Stimulated activated CD8-positive, alpha-beta memory T cell treated with anti-CD3 and anti-CD28 coated beads, Interleukin-12 subunit alpha, Interleukin-12 subunit beta, amount 100 ng/mL, for 4 hours (primary cell): ENCODE data around the gene CLDN11.

Experiments used
- DNase-seq: peaks from one replicate; pipeline ENCODE4 v3.0.0-alpha.2; 2020; ENCODE audit warnings: low read depth

Gene CLDN11

DNA sequence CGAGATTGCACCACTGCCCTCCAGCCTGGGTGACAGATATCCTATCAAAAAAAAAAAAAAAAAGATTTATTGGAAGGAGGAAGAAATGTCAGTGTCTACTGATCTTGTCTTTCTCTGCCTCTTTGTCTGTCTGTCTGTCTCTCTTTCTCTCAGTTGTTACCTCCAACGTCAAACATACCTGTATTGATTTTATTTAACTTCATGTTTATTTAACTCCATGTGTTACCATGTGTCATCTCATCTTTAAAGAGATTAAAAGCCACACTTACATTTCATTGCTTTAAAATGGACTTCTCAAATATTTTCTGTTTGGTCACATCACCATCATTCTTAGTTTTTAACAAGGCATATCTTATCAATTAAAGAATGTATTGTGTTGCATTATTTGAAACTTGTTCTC, 9.4 kb downstream of the CLDN11 start:
- no peak for DNase-seq

DNA sequence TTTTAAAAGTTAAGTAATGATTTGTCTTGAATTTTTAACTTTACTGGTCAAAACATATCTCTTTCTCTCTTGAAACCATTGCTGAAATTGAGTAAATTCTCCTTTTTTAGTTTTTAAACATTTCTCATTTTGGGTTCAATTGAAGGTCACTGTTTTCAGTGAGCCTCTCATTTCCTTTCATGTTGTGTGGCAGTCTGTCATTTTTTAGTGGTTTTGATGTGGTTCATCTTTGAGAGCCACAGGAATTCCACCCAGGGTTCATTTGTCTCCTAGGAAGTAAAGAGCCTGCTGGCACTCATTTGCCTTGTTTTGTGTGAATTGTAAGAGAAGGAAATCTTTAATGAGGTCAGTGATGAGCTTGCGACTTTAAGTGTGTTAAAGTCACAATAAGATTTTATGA, 10.4 kb downstream of the CLDN11 start:
- DNase-seq, result no peak

DNA sequence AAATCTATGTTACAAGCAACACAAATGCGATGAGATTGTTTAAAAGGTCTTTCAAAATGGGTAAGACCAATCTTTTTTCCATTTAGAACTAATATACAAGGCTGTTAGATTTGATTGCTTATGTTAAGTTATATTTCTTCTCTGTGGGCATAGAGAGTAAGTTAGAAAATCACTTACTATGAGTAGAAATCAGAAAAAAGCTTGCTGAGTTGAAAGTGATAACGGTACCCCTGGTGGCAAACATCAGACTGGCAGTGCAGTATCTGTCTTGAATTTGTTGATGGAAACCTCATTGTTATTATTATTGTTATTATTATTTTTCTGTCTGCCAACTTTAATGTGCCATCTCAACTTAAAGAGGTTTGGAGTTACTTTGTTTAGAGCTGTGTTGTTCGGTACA, 12.4 kb downstream of the CLDN11 start:
- DNase-seq, result no peak

DNA sequence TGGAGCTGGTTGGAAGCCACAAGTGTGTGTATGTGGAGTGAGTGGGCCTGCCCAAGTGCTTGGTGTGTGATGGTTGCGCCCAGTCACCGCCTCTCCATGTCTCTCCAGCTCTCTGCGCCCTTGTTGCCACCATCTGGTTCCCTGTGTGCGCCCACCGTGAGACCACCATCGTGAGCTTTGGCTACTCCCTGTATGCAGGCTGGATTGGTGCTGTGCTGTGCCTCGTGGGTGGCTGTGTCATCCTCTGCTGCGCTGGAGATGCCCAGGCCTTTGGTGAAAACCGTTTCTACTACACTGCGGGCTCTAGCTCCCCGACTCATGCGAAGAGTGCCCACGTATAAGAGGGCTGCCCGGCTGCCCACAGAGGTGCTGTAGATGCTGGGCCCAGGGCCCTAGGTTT, 13.7 kb downstream of the CLDN11 start:
- no peak for DNase-seq

DNA sequence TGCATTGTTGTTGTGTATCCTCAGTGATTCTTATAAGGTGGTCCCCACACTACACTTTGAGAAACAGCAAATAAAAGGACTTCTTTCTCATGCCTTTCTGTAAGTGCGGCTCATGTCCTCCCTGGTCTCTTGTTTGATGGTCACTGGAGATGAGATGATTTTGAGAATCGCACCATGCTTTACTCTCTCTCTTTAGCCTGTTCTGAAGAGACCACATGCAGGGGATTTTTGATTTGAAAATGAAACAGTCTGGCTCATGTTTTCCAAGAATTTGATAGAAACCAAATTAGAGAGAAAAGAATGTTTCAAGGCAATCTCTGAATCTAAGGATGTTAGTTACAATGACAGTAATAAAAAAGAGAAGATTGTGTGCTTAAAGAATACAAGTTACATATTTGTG, 18.0 kb downstream of the CLDN11 start:
- no peak for DNase-seq

DNA sequence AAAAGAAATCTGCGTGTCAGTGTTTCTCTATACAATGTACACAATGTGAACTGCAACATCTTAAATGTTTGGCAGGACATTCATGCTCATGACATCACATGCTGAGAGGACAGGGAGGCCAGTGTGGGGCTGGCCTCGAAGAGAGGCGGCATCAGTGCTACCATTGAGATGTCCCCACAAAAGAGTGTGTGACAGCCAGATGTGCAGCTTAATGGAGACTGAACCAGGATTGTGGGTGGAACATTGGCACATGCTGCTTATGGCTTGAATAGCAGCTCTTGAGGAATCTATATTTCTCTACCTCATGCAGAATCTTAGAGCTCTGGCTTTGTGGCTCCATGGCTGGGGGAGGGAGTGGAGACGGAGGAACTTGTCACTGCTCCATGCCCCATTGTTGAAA, 18.5 kb downstream of the CLDN11 start:
- no peak for DNase-seq

DNA sequence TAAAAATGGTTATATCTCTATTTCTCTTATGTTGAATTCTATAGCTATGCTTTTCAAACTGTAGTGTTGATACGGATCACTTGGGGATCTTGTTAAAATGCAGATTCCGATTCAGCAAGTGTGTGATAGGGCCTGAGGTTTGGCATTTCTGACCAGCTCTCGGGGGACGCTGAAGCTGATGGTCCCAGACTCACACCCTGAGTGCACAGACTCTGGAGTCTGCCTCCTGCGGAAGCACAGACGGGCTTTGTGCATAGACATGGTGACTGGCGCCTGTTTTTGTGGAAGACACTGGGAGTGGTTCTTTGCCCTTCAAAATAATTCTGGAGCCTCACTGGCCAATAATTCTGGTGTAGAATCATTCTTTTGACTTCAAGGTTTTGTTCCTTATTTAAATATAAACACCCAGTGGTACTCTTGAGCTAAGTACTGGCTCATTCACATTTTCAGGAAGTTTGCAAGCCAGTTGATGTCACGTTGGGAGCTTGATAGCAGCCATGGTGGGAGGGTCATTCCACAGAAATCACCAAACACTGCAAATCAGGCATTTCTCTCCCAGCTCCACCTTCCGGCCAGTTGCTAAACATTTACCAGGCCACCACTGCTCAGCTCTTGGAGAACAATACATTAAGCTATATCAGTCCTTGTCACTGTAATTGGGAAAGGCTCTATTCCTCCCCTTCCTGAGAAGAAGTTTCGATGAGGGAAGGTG, 19.2 kb downstream of the CLDN11 start:
- DNase-seq, result no peak

DNA sequence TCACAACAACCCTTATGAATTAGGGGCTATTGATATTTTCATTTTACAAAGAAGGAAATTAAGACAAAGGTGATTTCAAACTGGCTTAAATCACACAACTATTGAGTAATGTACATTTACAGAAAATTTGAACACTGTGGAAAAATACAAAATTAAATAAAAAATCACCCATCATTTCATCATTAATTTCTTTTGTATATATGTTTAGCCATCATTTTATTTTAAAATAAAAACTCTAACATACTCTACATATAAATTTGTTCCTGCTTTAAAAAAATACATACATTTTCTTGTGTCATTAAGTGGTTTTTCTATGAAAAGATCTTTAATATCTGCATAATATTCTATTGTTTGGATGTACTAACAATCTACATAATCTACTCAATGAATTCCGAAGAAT, 20.2 kb downstream of the CLDN11 start:
- DNase-seq, result no peak

DNA sequence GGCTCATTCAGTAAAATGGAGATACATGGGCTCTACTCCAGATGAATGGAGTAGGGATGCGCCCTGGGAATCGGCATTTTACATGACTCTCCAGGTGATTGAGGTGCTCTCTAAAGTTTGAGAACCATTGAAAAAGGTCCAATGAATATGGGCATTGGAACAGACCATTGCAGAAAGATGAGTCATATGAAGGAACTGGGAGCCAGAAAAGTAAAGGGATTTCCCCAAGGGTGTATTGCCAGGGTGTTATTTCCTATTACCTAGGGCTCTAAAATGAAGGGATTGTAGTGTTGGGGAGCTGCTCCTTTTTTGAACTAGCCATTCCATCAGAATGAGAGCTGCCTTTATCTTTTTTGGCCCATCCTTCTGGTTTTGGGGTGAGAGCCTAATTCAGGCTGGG, 21.7 kb downstream of the CLDN11 start:
- no peak for DNase-seq

DNA sequence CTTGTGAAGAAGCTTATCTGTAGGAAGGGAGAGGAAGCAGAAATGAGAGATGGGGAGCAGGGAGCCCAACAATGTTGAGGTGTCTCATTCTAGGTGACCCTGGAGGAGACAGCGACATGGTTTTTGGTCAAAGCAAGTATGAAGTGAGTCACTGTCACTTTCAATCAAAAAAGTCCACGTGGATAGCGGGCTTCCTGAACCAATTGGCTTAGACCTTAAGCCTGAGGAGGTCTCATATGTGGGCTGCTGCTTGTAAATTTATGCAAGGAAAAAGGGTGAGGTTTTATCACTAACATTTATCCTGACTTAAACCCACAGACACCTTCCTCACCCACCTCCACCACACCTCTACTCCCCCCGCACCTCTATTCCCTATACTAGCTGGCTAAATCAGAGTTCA, 22.7 kb downstream of the CLDN11 start:
- no peak for DNase-seq

DNA sequence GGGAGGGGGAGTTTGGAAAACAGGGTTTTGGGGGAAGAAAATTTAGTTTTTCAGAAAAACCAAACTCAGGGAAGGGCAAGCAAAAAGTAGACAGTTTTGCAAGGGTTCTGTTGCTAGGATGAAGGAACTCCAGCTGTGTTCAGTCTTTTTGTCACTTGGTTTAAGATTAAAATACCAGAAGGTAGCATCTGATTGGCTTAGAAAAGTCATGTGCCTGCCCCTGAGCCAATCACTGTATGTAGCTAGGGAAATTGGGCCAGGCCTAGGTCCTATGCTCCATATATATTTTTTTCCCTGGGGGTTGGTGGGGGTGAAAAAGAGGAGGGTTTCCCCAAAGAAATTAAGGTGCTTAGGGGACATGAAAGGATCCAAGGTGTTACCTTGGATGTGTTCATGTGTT, 24.3 kb downstream of the CLDN11 start:
- no peak for DNase-seq

DNA sequence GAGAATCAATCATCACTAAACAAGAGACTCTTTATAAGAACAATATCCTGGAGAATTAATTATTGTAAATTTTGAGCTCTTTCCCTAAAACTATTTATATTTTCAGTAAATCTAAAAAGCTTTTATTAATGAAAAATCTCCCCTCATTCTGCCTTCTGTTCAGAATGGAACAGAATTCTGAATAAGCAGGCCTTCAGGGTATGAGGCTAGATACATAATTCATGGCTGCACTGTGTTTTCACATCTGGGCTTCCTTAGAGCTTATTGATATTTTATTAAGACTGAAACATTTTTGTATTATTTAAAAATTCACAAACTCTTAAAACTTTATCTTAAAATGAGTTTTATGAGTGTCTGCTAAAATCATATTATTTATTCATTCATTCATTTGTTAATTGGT, 24.8 kb downstream of the CLDN11 start:
- DNase-seq, result no peak

DNA sequence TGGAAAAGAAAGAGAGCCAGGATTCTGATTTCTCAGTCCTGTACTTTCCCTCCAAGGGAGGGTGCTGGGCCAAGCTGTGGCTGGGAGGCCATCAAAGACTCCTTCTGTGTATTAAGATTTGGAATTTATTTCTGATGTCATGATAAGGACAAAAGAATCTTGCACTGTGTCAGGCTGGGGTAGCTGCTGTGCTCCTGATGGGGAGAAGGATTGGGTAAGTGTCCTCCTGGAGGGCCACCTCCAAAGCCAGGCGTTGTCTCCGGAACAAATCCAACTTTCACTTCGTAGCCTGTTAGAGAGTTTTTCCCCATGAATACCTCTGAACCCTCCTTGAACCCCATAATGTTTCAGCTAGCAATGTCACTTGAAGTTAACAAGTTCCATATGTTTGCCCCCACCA, 29.9 kb downstream of the CLDN11 start:
- DNase-seq, result no peak

DNA sequence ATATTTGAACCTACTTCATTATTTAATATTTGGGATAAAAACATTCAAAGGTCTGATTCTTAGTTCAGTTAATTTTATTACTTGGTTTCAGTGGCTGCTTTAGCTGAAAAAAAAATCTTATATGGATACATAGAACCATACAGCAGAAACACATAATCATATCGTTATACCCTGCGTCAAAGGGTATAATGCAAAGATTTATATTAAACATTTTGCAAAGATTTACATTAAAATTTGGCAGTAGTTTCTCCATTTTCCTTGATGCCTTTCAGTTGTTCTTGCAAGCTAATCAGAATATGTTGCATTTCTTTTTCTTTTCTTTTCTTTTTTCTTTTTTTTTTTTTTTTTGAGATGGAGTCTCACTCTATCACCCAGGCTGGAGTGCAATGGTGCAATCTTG, 31.4 kb downstream of the CLDN11 start:
- DNase-seq, result no peak

DNA sequence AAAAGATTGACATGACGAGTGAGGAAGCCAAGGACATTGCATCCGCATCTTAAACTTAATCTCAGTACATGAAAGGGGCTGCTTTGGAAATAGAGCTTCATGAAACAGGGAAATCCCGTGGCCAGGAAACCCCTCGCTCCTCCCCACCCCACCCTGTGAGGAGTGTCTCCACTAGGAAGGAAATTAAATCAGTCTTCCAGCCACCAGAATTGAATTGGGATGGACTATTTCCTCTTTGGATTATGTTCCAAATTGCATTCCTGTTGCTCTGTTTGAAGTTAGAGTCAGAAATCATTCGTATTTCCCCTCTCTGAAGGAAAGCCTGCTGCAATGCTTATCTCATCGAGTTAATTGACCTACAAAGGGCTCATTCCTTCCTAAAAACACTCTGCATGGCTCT, 35.8 kb downstream of the CLDN11 start:
- DNase-seq, result no peak

DNA sequence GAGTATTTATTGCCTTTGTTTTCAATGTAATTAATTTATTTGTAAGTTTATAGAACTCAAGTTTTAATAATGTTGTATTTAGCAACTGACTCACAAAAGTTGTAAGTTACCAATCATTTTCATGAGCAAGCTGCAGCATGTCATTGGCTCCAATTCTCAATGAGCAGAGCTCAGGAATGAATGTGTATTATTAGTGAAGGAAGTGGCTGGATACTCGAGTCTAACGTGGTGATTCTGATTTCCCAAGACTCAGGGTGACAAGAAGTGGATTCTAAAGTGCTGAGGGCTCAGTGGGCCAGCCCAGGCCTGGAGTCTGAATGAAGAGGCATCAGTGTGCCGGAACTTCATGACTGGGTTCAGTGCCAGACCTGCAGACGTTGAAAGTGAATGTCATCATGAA, 39.6 kb downstream of the CLDN11 start:
- DNase-seq, result no peak

DNA sequence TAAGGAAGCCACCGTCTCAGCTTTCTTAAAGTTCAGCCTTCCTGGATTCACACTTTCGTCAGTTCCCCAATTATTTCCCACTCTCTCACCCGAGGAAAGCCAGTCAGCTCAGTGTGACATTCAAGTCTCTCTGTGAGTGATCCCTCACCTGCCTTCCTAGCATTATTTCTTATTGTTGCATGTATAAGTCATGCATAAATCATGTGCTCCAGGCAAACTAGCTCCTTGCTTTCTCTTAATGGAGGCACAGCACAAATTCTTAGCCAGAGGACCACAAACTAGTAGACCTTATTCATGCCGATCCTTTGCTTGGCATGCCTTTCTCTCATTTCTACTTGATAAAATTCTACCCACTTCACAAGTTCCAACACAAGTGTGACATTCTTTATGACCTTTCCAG, 44.3 kb downstream of the CLDN11 start:
- no peak for DNase-seq

DNA sequence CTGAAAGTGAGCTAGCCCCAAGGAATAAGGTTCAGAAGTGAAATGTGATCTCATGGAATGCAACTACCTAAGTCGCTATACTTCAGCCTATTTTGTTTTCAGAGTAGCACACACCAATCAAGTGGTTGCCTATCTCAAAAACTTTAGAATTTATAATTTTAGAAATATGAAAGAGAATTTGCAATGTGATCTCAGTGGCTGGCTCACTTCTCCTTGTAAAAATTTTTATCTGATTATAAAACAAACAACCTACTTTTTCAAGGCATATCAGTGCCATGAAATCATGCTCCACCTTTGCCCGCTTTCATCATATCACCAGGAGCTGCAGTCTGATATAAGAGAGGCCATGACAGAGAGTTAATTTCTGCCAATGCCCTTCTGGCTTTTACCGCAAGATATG, 47.3 kb downstream of the CLDN11 start:
- no peak for DNase-seq

DNA sequence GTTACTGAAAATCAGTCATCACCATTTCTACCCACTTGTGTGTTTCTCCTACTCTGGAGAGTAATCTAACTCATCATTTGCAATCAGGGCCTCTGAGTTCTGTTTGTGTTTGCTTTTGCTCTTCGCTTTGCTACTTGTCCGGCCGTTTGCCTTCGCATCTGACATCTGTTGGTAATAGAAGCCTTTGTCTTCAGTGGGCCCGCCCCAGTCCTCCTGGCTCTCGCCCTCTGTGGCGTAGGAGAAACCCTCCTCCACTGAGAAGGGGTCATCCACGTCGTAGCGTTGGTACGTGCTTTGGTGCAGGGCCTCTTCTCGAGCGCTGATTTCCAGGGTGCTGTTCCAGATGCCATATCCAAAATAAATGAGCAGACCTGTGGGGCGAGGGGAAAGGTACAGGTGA, 48.3 kb downstream of the CLDN11 start:
- DNase-seq, result no peak

DNA sequence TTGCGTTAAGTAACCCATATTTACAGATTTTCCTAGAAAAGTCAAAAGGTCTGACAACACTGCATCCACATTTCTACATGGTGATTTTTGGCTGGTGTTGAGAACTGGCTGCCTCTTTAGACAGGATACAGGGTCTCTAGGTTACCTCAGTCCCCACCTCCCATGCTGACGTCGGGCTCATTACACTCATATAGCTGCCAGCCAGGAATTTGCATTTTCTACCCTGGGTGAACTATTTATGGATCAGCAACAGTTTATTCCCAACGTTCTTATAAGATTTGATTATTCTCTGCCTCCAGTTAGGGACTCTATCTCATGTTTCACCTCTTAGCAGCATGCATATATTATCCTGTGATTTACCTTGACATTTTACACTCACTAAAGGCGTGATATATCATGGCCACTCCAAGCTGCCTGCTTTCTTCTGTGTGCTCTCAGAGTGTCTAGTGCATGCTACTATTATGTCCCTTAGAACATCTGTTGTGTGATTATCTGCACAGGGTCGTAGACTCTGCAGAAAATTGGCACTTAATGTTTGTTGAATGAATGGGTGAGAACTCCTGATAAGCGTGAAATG, 49.0 kb downstream of the CLDN11 start:
- DNase-seq, result no peak

DNA sequence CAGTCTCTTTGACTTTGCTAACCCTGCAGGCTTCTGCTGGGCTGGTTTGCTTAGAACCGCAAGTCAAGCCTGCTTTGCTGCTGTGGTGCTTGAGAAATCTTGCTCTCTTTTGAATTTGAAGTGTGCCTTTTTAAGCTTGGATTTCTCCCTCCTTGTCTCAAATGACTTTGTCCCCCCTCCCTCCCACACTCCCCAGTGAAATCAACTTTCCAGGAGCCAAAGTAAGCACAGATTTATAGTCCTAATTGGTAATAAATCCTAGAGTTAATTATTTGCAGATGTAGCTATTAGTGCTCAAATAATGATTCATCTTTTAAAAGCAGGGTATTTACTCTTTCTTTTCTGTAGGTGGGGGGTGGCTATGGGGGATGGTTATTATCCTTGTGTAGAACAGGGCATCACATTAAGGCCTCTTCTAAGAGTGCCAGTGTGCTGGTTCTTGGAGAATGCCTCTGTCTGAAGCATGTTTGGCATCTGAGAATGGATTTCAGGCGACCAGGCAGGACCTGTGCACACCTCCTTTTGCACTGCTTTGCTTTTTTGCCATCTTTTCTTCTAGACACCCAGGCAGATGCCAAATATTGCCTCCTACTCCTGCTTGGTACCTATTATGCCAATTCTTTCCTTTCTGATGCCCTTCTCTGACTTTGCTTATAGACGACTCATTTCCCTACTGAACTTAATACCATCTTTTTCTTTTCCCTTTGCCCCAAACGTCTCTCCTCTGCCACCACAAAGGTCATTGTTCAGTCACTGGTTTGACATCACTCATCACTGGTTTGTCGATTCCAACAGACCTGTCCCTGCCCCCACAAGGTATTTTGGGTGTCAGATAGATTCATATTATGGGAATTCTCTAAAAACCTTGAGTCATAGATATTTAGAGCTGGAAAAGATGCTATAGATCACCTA, 50.7 kb downstream of the CLDN11 start:
- DNase-seq, result no peak

DNA sequence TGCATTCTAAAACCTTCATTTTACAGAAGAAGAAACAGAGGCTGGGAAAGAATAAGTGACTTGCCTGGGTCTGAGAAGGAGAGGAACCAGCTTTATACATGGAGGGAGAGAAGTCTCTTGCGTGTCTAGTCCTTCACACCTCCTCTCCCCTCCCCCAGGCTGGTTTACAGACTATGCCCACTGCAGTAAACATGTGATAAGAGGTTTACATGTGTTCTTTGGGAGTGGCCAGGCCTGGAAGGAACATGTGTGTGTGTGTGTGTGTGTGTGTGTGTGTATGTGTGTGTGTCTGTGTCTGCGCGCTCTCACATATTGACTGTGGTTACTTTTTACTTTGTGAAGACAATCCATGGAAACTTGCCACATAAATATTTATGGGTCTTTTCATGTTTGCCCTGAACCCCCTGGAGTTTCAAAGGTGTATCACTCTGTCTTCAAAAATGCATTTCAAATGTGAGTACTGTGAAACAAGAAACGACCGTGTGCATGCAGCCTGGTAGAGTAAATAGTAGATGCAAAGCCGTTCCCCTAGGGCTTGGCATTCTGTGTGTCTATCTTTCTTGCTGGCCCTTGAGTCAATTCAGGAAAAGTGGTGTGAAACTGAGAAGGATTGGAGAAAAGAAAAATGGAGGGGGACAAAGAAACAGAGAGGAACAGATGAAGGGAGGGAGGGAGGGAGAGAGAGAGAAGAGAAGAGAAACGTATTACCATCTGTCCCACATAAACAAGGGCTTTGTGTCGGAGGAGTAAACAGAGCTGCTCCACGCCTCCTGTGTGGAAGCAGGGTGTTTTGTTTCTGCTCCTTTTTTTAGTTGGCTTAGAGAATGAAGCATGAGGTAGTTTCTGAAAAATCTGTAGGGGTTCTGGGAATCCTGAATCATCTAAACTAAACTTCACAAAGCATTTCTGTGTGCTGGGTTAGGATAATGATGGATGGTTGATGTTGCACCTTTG, 51.7 kb downstream of the CLDN11 start:
- DNase-seq, result no peak
